Activated CD8-positive, alpha-beta T cell treated with anti-CD3 and anti-CD28 coated beads for 36 hours (primary cell): Measurements from ENCODE around the gene PTPRK. TPM values are rescaled to one million over a fixed set of nuclear protein-coding genes. Genes with fewer than 3 reads are reported as not detected.

Source experiments
- ATAC-seq: fragments of 200-7000 bp; cut with Tn5 transposase; one replicate; pipeline ENCODE4 v1.10.0; 2021; ENCODE audit warnings: mild to moderate bottlenecking, moderate library complexity
- CTCF ChIA-PET: fragments of 350-600 bp; sonication (Branson Sonifier 250); formaldehyde crosslinking; loops from one replicate; lab custom pipeline; 2021; ENCODE audit warnings: antibody characterized with exemption; lab: Charles Lee
- POLR2A ChIA-PET: fragments of 350-600 bp; sonication (Branson Sonifier 250); formaldehyde crosslinking; loops from one replicate; lab custom pipeline; 2021; ENCODE audit warnings: antibody characterized with exemption; lab: Charles Lee
- DNase-seq: peaks from one replicate; pipeline ENCODE4 v3.0.0-alpha.2; 2020
- H3K27ac Mint-ChIP-seq: one replicate; pipeline ENCODE4 v1.8.0; 2021; ENCODE audit warnings: mild to moderate bottlenecking, mixed read lengths
- H3K27me3 Mint-ChIP-seq: one replicate; pipeline ENCODE4 v1.8.0; 2021; ENCODE audit warnings: mixed read lengths
- H3K36me3 Mint-ChIP-seq: one replicate; pipeline ENCODE4 v1.8.0; 2021; ENCODE audit warnings: low read depth, mixed read lengths
- H3K4me1 Mint-ChIP-seq: one replicate; pipeline ENCODE4 v1.8.0; 2021; ENCODE audit warnings: low read depth, mixed read lengths
- H3K4me3 Mint-ChIP-seq: one replicate; pipeline ENCODE4 v1.8.0; 2021; ENCODE audit warnings: mild to moderate bottlenecking, moderate library complexity, mixed read lengths
- H3K9me3 Mint-ChIP-seq: one replicate; pipeline ENCODE4 v1.8.0; 2021; ENCODE audit warnings: mixed read lengths
- intact Hi-C: fragments of 100-400 bp; cut with micrococcal nuclease; formaldehyde crosslinking; loops from one replicate; pipeline ENCODE4 v1.10.0; 2022
- total RNA-seq, 2 experiments: library from RNA; stranded (reverse); gene quantifications; one replicate each; pipeline ENCODE4 v1.2.3, GENCODE V29; 2021
- TF ChIP-seq, protein P1 (sequence below): fragments of 200-600 bp; IDR thresholded peaks from one replicate; pipeline ENCODE4 v1.8.0; 2022; ENCODE audit warnings: antibody characterized with exemption, mild to moderate bottlenecking

The PTPRK gene
- total RNA-seq, 2 experiments from 2014 or later, result 7.7 to 8.9 TPM

DNA sequence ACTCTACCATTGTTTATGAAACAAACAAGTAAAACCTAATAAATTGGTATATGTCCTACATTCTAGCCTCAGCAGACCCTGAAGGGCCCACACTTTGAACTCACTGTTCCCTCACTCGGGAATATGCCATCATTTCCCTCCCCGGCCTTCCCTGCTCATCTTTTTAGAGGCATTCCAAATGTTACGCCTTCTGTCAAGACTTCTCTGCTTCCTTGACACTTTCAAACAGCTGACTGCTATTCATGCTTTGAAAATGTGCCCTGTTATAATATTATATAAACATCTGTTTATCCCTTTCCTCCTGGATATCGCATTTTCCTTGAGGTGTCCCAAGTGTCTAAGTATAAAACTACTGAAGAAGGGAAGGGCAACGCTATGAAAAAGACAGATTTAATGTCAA, 370.0 kb downstream of the PTPRK start:
- TF ChIP-seq, protein P1, sequence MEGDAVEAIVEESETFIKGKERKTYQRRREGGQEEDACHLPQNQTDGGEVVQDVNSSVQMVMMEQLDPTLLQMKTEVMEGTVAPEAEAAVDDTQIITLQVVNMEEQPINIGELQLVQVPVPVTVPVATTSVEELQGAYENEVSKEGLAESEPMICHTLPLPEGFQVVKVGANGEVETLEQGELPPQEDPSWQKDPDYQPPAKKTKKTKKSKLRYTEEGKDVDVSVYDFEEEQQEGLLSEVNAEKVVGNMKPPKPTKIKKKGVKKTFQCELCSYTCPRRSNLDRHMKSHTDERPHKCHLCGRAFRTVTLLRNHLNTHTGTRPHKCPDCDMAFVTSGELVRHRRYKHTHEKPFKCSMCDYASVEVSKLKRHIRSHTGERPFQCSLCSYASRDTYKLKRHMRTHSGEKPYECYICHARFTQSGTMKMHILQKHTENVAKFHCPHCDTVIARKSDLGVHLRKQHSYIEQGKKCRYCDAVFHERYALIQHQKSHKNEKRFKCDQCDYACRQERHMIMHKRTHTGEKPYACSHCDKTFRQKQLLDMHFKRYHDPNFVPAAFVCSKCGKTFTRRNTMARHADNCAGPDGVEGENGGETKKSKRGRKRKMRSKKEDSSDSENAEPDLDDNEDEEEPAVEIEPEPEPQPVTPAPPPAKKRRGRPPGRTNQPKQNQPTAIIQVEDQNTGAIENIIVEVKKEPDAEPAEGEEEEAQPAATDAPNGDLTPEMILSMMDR, result no peak
- Mint-ChIP-seq H3K4me1 (no peaks in the 10 kb centered on the region), H3K36me3 (no peaks in the 10 kb centered on the region), H3K27ac (no peak overlapping the region), H3K4me3 (no peak overlapping the region), H3K27me3 (no peaks in the 10 kb centered on the region), H3K9me3 (no peaks in the 10 kb centered on the region)
- DNase-seq, result no peak
- ChIA-PET POLR2A (no interaction called here), CTCF (no interaction called here)
- ATAC-seq, result no peak
- intact Hi-C loops, result no loop called here

- no peaks in the 10 kb centered on the region for H3K36me3 Mint-ChIP-seq
- no peak for ATAC-seq
- ChIA-PET POLR2A (no interaction called here), CTCF (no interaction called here)
- H3K9me3 Mint-ChIP-seq, result no peaks in the 10 kb centered on the region
- no peak overlapping the region for H3K27ac Mint-ChIP-seq
- no peak overlapping the region for H3K4me3 Mint-ChIP-seq
- DNase-seq, result no peak
- TF ChIP-seq, protein P1, result no peak
- peaks cover 2% of the 10 kb centered on the region for H3K4me1 Mint-ChIP-seq
- intact Hi-C loops, result no loop called here
- no peaks in the 10 kb centered on the region for H3K27me3 Mint-ChIP-seq
These were observed 370.6 kb downstream of the PTPRK start for GRCh38 chr6:128149796-128150195.

DNA sequence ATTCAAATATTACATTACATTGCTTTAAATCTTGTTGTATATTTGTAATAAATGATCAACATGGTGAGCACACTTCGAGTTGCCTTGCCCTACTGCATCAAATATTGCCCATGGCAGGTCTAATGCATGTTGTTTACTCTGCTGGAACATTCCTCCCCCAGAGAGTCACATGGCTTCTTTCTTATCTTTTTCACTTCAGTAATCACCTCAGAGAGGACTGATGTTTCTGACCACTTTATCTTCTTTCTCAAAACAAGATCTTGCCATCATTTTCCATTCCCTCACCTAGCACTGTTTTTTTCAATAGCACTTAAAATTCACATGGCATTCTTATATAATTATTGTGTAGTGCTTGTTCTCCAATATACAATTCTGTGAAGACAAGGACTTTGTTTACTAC, 376.1 kb downstream of the PTPRK start:
- Mint-ChIP-seq H3K27ac (no peak overlapping the region), H3K36me3 (no peaks in the 10 kb centered on the region), H3K4me1 (peaks cover 11% of the 10 kb centered on the region), H3K27me3 (no peaks in the 10 kb centered on the region), H3K4me3 (no peak overlapping the region), H3K9me3 (no peaks in the 10 kb centered on the region)
- ChIA-PET POLR2A (no interaction called here), CTCF (no interaction called here)
- DNase-seq (no peak), ATAC-seq (no peak)
- intact Hi-C loops, result no loop called here
- TF ChIP-seq, protein P1, result no peak

GRCh38 chr6:128141932-128142331, 378.5 kb downstream of the PTPRK start:
- H3K9me3 Mint-ChIP-seq, result no peaks in the 10 kb centered on the region
- intact Hi-C loops, result no loop called here
- TF ChIP-seq, protein P1, result no peak
- peaks cover 11% of the 10 kb centered on the region for H3K4me1 Mint-ChIP-seq
- DNase-seq, result no peak
- ATAC-seq, result no peak
- ChIA-PET CTCF (no interaction called here), POLR2A (interaction anchor here (0.6 kb wide), 1 partner anchor 76 kb away, joined by 3 read pairs; no protein-coding TSS in a partner anchor)
- no peak overlapping the region for H3K27ac Mint-ChIP-seq
- no peaks in the 10 kb centered on the region for H3K27me3 Mint-ChIP-seq
- no peaks in the 10 kb centered on the region for H3K36me3 Mint-ChIP-seq
- no peak overlapping the region for H3K4me3 Mint-ChIP-seq

GRCh38 chr6:128139519-128139918, 380.9 kb downstream of the PTPRK start:
- Mint-ChIP-seq H3K4me1 (peaks cover 7% of the 10 kb centered on the region), H3K27me3 (no peaks in the 10 kb centered on the region), H3K4me3 (no peak overlapping the region), H3K36me3 (no peaks in the 10 kb centered on the region), H3K27ac (no peak overlapping the region), H3K9me3 (no peaks in the 10 kb centered on the region)
- DNase-seq, result no peak
- intact Hi-C loops, result no loop called here
- TF ChIP-seq, protein P1, result no peak
- CTCF ChIA-PET, result interaction anchor here (0.8 kb wide), 1 partner anchor 404 kb away, joined by 3 read pairs; no protein-coding TSS in a partner anchor
- no peak for ATAC-seq
- POLR2A ChIA-PET, result no interaction called here
